Measurements from ENCODE around the gene PRR13.

The PRR13 gene

GRCh38 chr12:53424626-53425514, 16.7 kb upstream of the PRR13 start:
- Histone ChIP-seq H3K4me3 (ENCODE audit: insufficient read depth, low read length, poor library complexity, severe bottlenecking) (no peak overlapping the region), H4K20me1 (ENCODE audit: low read depth, low read length) (no peaks in the 10 kb centered on the region), H3K27me3 (ENCODE audit: low read length) (no peaks in the 10 kb centered on the region), H3K4me2 (ENCODE audit: low read depth, low read length, poor library complexity, severe bottlenecking) (no peak overlapping the region), H3K36me3 (ENCODE audit: low read length) (no peaks in the 10 kb centered on the region), H3K9me2 (replicated peaks; ENCODE audit: insufficient read depth, low read length) (no peaks in the 10 kb centered on the region), H3K27ac (ENCODE audit: low read depth, low read length) (no peak overlapping the region), H3F3A (ENCODE audit: insufficient read depth) (no peaks in the 10 kb centered on the region), H2AFZ (ENCODE audit: low read depth, low read length, severe bottlenecking) (no peak overlapping the region), H3K9me3 (ENCODE audit: insufficient read depth, low read length) (no peaks in the 10 kb centered on the region), H3K79me2 (ENCODE audit: insufficient read depth, low read length) (no peaks in the 10 kb centered on the region), H3K9ac (ENCODE audit: low read length) (no peak overlapping the region)
- no peak for TF ChIP-seq CTCF (IDR thresholded peaks at IDR 0.05; ENCODE audit: insufficient read depth, low read length, poor library complexity, severe bottlenecking)
- TF ChIP-seq EZH2phosphoT487 (conservative IDR thresholded peaks at IDR 0.05; ENCODE audit: low read length), result no peak

DNA sequence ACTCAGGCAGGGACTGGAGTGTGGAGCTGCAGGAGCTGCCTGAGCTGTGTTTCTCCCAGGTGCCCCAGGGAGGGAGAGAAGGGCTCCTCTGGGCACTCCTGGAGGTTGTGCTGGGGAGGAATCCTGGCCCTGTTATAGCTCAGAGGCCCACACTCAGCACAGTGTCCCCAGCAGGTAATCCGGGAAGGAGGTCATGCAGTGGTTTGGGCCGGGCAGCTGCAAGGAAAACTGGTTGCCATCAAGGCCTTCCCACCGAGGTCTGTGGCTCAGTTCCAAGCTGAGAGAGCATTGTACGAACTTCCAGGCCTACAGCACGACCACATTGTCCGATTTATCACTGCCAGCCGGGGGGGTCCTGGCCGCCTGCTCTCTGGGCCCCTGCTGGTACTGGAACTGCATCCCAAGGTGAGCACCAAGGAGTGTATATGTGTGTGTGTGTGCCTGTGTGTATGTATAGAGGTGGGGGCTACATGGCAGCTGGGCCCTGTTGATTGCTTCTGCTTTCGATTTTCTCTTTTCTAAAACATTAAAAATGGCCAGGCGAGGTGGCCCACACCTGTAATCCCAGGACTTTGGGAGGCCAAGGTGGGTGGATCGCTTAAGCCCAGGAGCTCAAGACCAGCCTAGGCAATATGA, 15.9 kb upstream of the PRR13 start:
- H2AFZ ChIP-seq (ENCODE audit: low read depth, low read length, severe bottlenecking), result no peak overlapping the region
- no peak overlapping the region for H3K27ac ChIP-seq (ENCODE audit: low read depth, low read length)

DNA sequence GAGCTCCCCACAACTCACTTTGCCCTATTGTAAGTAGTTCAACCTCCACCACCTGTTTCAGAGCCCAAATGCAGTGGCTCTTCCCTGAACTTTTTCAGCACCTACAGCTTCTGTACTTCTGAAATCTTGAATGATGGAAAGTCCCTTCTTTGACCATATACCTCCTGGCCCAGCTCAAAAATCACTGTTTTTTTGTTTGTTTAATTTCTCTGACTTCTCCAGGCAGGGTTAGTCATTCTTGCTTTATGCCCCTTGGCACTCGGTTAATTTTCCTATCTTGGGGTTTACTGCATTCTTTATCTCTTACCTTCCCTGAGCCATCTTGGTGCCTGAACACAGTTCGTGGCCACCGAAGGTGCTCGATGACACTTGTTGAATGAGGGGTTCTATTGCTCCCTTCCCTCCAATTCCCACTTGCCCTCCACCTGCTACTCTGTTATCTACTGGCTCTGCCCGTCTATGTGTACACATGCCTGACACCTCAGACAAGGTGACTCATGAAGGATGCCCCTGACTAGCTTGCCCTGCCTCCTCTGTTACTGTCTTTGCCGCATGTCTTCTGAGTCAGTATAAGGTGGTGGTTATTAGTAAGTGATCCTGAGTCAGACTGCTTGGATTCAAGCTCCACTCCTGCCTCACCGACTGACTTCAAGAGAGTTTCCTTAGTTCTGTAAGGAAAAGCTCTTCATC, 13.5 kb upstream of the PRR13 start:
- Histone ChIP-seq H3K4me3 (ENCODE audit: insufficient read depth, low read length, poor library complexity, severe bottlenecking) (no peak overlapping the region), H3F3A (ENCODE audit: insufficient read depth) (no peaks in the 10 kb centered on the region), H3K9me2 (replicated peaks; ENCODE audit: insufficient read depth, low read length) (no peaks in the 10 kb centered on the region), H3K27me3 (ENCODE audit: low read length) (no peaks in the 10 kb centered on the region), H3K4me2 (ENCODE audit: low read depth, low read length, poor library complexity, severe bottlenecking) (no peak overlapping the region), H3K9me3 (ENCODE audit: insufficient read depth, low read length) (no peaks in the 10 kb centered on the region), H3K9ac (ENCODE audit: low read length) (no peak overlapping the region), H2AFZ (ENCODE audit: low read depth, low read length, severe bottlenecking) (no peak overlapping the region), H3K27ac (ENCODE audit: low read depth, low read length) (no peak overlapping the region), H4K20me1 (ENCODE audit: low read depth, low read length) (no peaks in the 10 kb centered on the region), H3K36me3 (ENCODE audit: low read length) (no peaks in the 10 kb centered on the region), H3K79me2 (ENCODE audit: insufficient read depth, low read length) (no peaks in the 10 kb centered on the region)
- no peak for TF ChIP-seq CTCF (IDR thresholded peaks at IDR 0.05; ENCODE audit: insufficient read depth, low read length, poor library complexity, severe bottlenecking)
- no peak for TF ChIP-seq EZH2phosphoT487 (conservative IDR thresholded peaks at IDR 0.05; ENCODE audit: low read length)

More for the DNA sequence above, 15.9 kb upstream of the PRR13 start:
- H3K4me3 ChIP-seq (ENCODE audit: insufficient read depth, low read length, poor library complexity, severe bottlenecking), result no peak overlapping the region
- no peaks in the 10 kb centered on the region for H3K36me3 ChIP-seq (ENCODE audit: low read length)
- H3F3A ChIP-seq (ENCODE audit: insufficient read depth), result no peaks in the 10 kb centered on the region
- H3K4me2 ChIP-seq (ENCODE audit: low read depth, low read length, poor library complexity, severe bottlenecking), result no peak overlapping the region
- TF ChIP-seq CTCF (IDR thresholded peaks at IDR 0.05; ENCODE audit: insufficient read depth, low read length, poor library complexity, severe bottlenecking) (no peak), EZH2phosphoT487 (conservative IDR thresholded peaks at IDR 0.05; ENCODE audit: low read length) (no peak)
- no peaks in the 10 kb centered on the region for H4K20me1 ChIP-seq (ENCODE audit: low read depth, low read length)
- H3K27me3 ChIP-seq (ENCODE audit: low read length), result no peaks in the 10 kb centered on the region
- no peak overlapping the region for H3K9ac ChIP-seq (ENCODE audit: low read length)
- H3K79me2 ChIP-seq (ENCODE audit: insufficient read depth, low read length), result no peaks in the 10 kb centered on the region
- no peaks in the 10 kb centered on the region for H3K9me2 ChIP-seq (replicated peaks; ENCODE audit: insufficient read depth, low read length)
- H3K9me3 ChIP-seq (ENCODE audit: insufficient read depth, low read length), result no peaks in the 10 kb centered on the region
